GM23248 (cell line): ENCODE data around the gene BCR. TPM values are rescaled to one million over a fixed set of nuclear protein-coding genes. Genes with fewer than 3 reads are reported as not detected.
"Not testable (repeated sequence)": the region's sequence is repeated elsewhere in the genome, so short reads cannot be mapped to it uniquely, and the experiment has no call there.

Source experiments
- DNase-seq: peaks from one replicate; pipeline ENCODE4 v3.0.0-alpha.2; 2015
- H2AFZ ChIP-seq: fragments of 200-600 bp; sonication (generic); 2 replicates; pipeline ENCODE4 v1.6.1; 2016; ENCODE audit warnings: antibody characterized with exemption
- H3F3A ChIP-seq: fragments of 200-600 bp; sonication (generic); 2 replicates; pipeline ENCODE4 v1.6.1; 2016; ENCODE audit warnings: mild to moderate bottlenecking, antibody characterized with exemption, mixed run types; ENCODE audit not compliant: insufficient read depth
- H3K27ac ChIP-seq: fragments of 200-600 bp; sonication (generic); 2 replicates; pipeline ENCODE4 v1.5.1; 2016; ENCODE audit warnings: mild to moderate bottlenecking
- H3K27me3 ChIP-seq: fragments of 200-600 bp; sonication (generic); replicated peaks from 2 replicates; pipeline ENCODE4 v1.6.1; 2016; ENCODE audit warnings: mild to moderate bottlenecking; ENCODE audit not compliant: insufficient read depth
- H3K36me3 ChIP-seq: fragments of 200-600 bp; sonication (generic); 2 replicates; pipeline ENCODE4 v1.6.1; 2016; ENCODE audit warnings: low read depth, mild to moderate bottlenecking
- H3K4me1 ChIP-seq: fragments of 200-600 bp; sonication (generic); 2 replicates; pipeline ENCODE4 v1.6.1; 2016; ENCODE audit warnings: mild to moderate bottlenecking; ENCODE audit not compliant: insufficient read depth
- H3K4me2 ChIP-seq: fragments of 200-600 bp; sonication (generic); one replicate; pipeline ENCODE4 v1.6.1; 2016; ENCODE audit warnings: mild to moderate bottlenecking; ENCODE audit not compliant: unreplicated experiment
- H3K4me3 ChIP-seq: fragments of 200-600 bp; sonication (generic); 2 replicates; pipeline ENCODE4 v1.5.1; 2016; ENCODE audit warnings: mild to moderate bottlenecking
- H3K79me2 ChIP-seq: fragments of 200-600 bp; sonication (generic); 2 replicates; pipeline ENCODE4 v1.6.1; 2016; ENCODE audit warnings: mild to moderate bottlenecking; ENCODE audit not compliant: insufficient read depth
- H3K9ac ChIP-seq: fragments of 200-600 bp; sonication (generic); 2 replicates; pipeline ENCODE4 v1.6.1; 2016; ENCODE audit warnings: mild to moderate bottlenecking
- H3K9me2 ChIP-seq: fragments of 200-600 bp; sonication (generic); 2 replicates; pipeline ENCODE4 v1.6.1; 2016; ENCODE audit warnings: mixed run types, mild to moderate bottlenecking, moderate library complexity; ENCODE audit not compliant: insufficient read depth
- H3K9me3 ChIP-seq: fragments of 200-600 bp; sonication (generic); one replicate; pipeline ENCODE4 v1.6.1; 2017; ENCODE audit warnings: low read depth
- H4K20me1 ChIP-seq: fragments of 200-600 bp; sonication (generic); 2 replicates; pipeline ENCODE4 v1.6.0; 2016; ENCODE audit not compliant: insufficient read depth
- EZH2 ChIP-seq: fragments of 200-600 bp; sonication (generic); IDR thresholded peaks from 2 replicates; pipeline ENCODE4 v1.6.1; 2018; ENCODE audit warnings: antibody characterized with exemption, mild to moderate bottlenecking; ENCODE audit not compliant: insufficient read depth, poor library complexity, severe bottlenecking
- EZH2phosphoT487 ChIP-seq: fragments of 200-600 bp; sonication (generic); IDR thresholded peaks from 2 replicates; pipeline ENCODE4 v1.6.1; 2018; ENCODE audit warnings: antibody characterized with exemption, moderate library complexity, mild to moderate bottlenecking, low read depth; ENCODE audit not compliant: insufficient read depth
- WGBS, 2 experiments: methylation state at CpG; one replicate each; pipeline ENCODE4 v1.1.6; 2015 to 2017; ENCODE audit warnings: low lambda C conversion rate in 2 of 2, low coverage in 1 of 2; ENCODE audit errors: missing lambda C conversion rate in 2 of 2; 5-methylcytosine and 5-hydroxymethylcytosine counted together
- in situ Hi-C: fragments of 300-500 bp; cut with MboI; formaldehyde crosslinking; loops from 2 replicates; pipeline ENCODE4 v1.15.0; 2020
- polyA plus RNA-seq: library from polyadenylated mRNA; unstranded; fragments of >200 nt; fragmentation: Nextera tagmentation; extraction: Ambion mirVana; gene quantifications from 2 replicates; pipeline ENCODE4 v1.2.1, GENCODE V29; 2016
- total RNA-seq: library from RNA; depleted of rRNA; stranded (reverse); fragments of >200 nt; shearing (Covaris generic); gene quantifications from 2 replicates; pipeline ENCODE4 v1.2.3, GENCODE V29; 2014

The BCR gene
- total and polyA plus RNA-seq, 2 experiments from 2014 or later: 4.7 to 30.0 TPM

- H3K9me3 ChIP-seq, H4K20me1 ChIP-seq, H3K79me2 ChIP-seq, H3K4me3 ChIP-seq, in situ Hi-C loops, H3K4me2 ChIP-seq, H3K27ac ChIP-seq, H3F3A ChIP-seq, H3K4me1 ChIP-seq, H3K9ac ChIP-seq, H3K36me3 ChIP-seq, H3K9me2 ChIP-seq, H3K27me3 ChIP-seq, DNase-seq, H2AFZ ChIP-seq: not testable (repeated sequence)
- WGBS, 2 experiments: 88 to 92% methylated on average over 17 to 18 of the region's 18 CpGs
Observed at GRCh38 chr22:23311635-23312420, 131.5 kb downstream of the BCR start.

- Histone ChIP-seq H2AFZ (no peak overlapping the region), H3K9me3 (no peaks in the 10 kb centered on the region), H3K4me1 (no peaks in the 10 kb centered on the region), H3F3A (no peaks in the 10 kb centered on the region), H3K36me3 (no peaks in the 10 kb centered on the region), H3K4me3 (no peak overlapping the region), H4K20me1 (no peaks in the 10 kb centered on the region), H3K9ac (no peak overlapping the region), H3K79me2 (no peaks in the 10 kb centered on the region), H3K27me3 (no peaks in the 10 kb centered on the region), H3K4me2 (no peak overlapping the region), H3K27ac (no peak overlapping the region), H3K9me2 (no peaks in the 10 kb centered on the region)
- TF ChIP-seq EZH2 (no peak), EZH2phosphoT487 (no peak)
- 83 to 86% methylated on average over 13 to 14 of the region's 14 CpGs for WGBS, 2 experiments
- DNase-seq: no peak
- in situ Hi-C loops: no loop called here
Observed at GRCh38 chr22:23313791-23314567, 133.7 kb downstream of the BCR start.

GRCh38 chr22:23315341-23315917, 135.1 kb downstream of the BCR start:
- Histone ChIP-seq H3K4me3 (no peak overlapping the region), H3K9ac (no peak overlapping the region), H3K79me2 (no peaks in the 10 kb centered on the region), H3K27me3 (no peaks in the 10 kb centered on the region), H3K9me3 (no peaks in the 10 kb centered on the region), H3K4me2 (no peak overlapping the region), H3K9me2 (no peaks in the 10 kb centered on the region), H3K36me3 (no peaks in the 10 kb centered on the region), H2AFZ (no peak overlapping the region), H4K20me1 (no peaks in the 10 kb centered on the region), H3K4me1 (no peaks in the 10 kb centered on the region), H3F3A (no peaks in the 10 kb centered on the region), H3K27ac (no peak overlapping the region)
- TF ChIP-seq EZH2 (no peak), EZH2phosphoT487 (no peak)
- in situ Hi-C loops: no loop called here
- 57 to 60% methylated on average over 14 to 15 of the region's 15 CpGs for WGBS, 2 experiments
- peak; percentile 64 for DNase-seq

- H3K4me1 ChIP-seq, H3K36me3 ChIP-seq, H4K20me1 ChIP-seq, H3K79me2 ChIP-seq, H2AFZ ChIP-seq, H3K4me2 ChIP-seq, H3F3A ChIP-seq, H3K4me3 ChIP-seq, H3K9me2 ChIP-seq, H3K27ac ChIP-seq, DNase-seq, in situ Hi-C loops, H3K27me3 ChIP-seq, H3K9ac ChIP-seq, H3K9me3 ChIP-seq: not testable (repeated sequence)
- WGBS, 2 experiments: 71 to 100% methylated on average over 1 to 9 of the region's 11 CpGs
Observed at GRCh38 chr22:23316596-23316995, 136.3 kb downstream of the BCR start.

GRCh38 chr22:23318316-23318715, 138.0 kb downstream of the BCR start:
- H2AFZ ChIP-seq, H3K4me1 ChIP-seq, H3K9ac ChIP-seq, in situ Hi-C loops, H3K4me2 ChIP-seq, H3K36me3 ChIP-seq, H3K9me2 ChIP-seq, H3K79me2 ChIP-seq, H3K4me3 ChIP-seq, H3K27me3 ChIP-seq, H4K20me1 ChIP-seq, H3K9me3 ChIP-seq, H3F3A ChIP-seq, DNase-seq, H3K27ac ChIP-seq: not testable (repeated sequence)
- WGBS, 2 experiments: 80 to 83% methylated on average over 6 to 8 of the region's 9 CpGs

- H2AFZ ChIP-seq, DNase-seq, H4K20me1 ChIP-seq, H3K4me1 ChIP-seq, H3K79me2 ChIP-seq, H3K27me3 ChIP-seq, H3K27ac ChIP-seq, H3K9ac ChIP-seq, in situ Hi-C loops, H3F3A ChIP-seq, H3K4me2 ChIP-seq, H3K9me3 ChIP-seq, H3K4me3 ChIP-seq, H3K9me2 ChIP-seq, H3K36me3 ChIP-seq: not testable (repeated sequence)
- WGBS, 2 experiments: 80 to 87% methylated on average over 16 to 19 of the region's 19 CpGs
Observed at GRCh38 chr22:23322497-23323080, 142.3 kb downstream of the BCR start.
